Measurements from ENCODE around the gene GHRH. TPM values are rescaled to one million over a fixed set of nuclear protein-coding genes. Genes with fewer than 3 reads are reported as not detected.

GHRH gene
- total RNA-seq, 1 experiment from 2014 or later = not detected

- DNase-seq (ENCODE audit: low read depth) = no peak
Measured at GRCh38 chr20:37291724-37292126, 30.1 kb upstream of the GHRH start.

GRCh38 chr20:37290158-37290810 lies 28.7 kb upstream of the GHRH start:
- no peak for DNase-seq (ENCODE audit: low read depth)

GRCh38 chr20:37288091-37288490 lies 26.5 kb upstream of the GHRH start:
- DNase-seq (ENCODE audit: low read depth) = no peak

GRCh38 chr20:37285664-37286374 lies 24.2 kb upstream of the GHRH start:
- DNase-seq (ENCODE audit: low read depth) = no peak

GRCh38 chr20:37284691-37285161 lies 23.1 kb upstream of the GHRH start:
- DNase-seq (ENCODE audit: low read depth) = no peak

- no peak for DNase-seq (ENCODE audit: low read depth)
Measured at GRCh38 chr20:37283530-37284195, 22.0 kb upstream of the GHRH start.

- peak; percentile 47 for DNase-seq (ENCODE audit: low read depth)
Measured at GRCh38 chr20:37282556-37282955, 20.9 kb upstream of the GHRH start.

GRCh38 chr20:37280403-37280802 lies 18.8 kb upstream of the GHRH start:
- DNase-seq (ENCODE audit: low read depth) = no peak

- no peak for DNase-seq (ENCODE audit: low read depth)
Measured at GRCh38 chr20:37279820-37280219, 18.2 kb upstream of the GHRH start.

- no peak for DNase-seq (ENCODE audit: low read depth)
Measured at GRCh38 chr20:37278966-37279590, 17.5 kb upstream of the GHRH start.

- DNase-seq (ENCODE audit: low read depth) = no peak
Measured at GRCh38 chr20:37277253-37277593, 15.6 kb upstream of the GHRH start.

- DNase-seq (ENCODE audit: low read depth) = peak; percentile 16
Measured at GRCh38 chr20:37276494-37277252, 15.1 kb upstream of the GHRH start.

GRCh38 chr20:37274851-37275524 lies 13.4 kb upstream of the GHRH start:
- no peak for DNase-seq (ENCODE audit: low read depth)

GRCh38 chr20:37273988-37274387 lies 12.4 kb upstream of the GHRH start:
- no peak for DNase-seq (ENCODE audit: low read depth)

- no peak for DNase-seq (ENCODE audit: low read depth)
Measured at GRCh38 chr20:37271421-37271768, 9.8 kb upstream of the GHRH start.

- peak; percentile 11 for DNase-seq (ENCODE audit: low read depth)
Measured at GRCh38 chr20:37270576-37271420, 9.2 kb upstream of the GHRH start.

GRCh38 chr20:37267667-37268313 lies 6.2 kb upstream of the GHRH start:
- DNase-seq (ENCODE audit: low read depth) = no peak

- DNase-seq (ENCODE audit: low read depth) = no peak
Measured at GRCh38 chr20:37266940-37267666, 5.5 kb upstream of the GHRH start.

GRCh38 chr20:37265152-37265551 lies 3.5 kb upstream of the GHRH start:
- peak; percentile 33 for DNase-seq (ENCODE audit: low read depth)
